AML-193 (cell line): ENCODE data around the gene PPP5C.

ENCODE experiments used
- DNase-seq, 2 experiments: peaks; one replicate each; lab custom pipeline; 2025; lab: John Stamatoyannopoulos, UW

The PPP5C gene

GRCh38 chr19:46337487-46337886 is 9.4 kb upstream of the PPP5C start:
- no peak for DNase-seq

- no peak for DNase-seq
These were observed 7.4 kb upstream of the PPP5C start for GRCh38 chr19:46339446-46339845.

GRCh38 chr19:46340051-46340659 is 6.7 kb upstream of the PPP5C start:
- DNase-seq: no peak

GRCh38 chr19:46341937-46342336 is 5.0 kb upstream of the PPP5C start:
- no peak for DNase-seq

GRCh38 chr19:46344363-46344762 is 2.5 kb upstream of the PPP5C start:
- no peak for DNase-seq

GRCh38 chr19:46345157-46345556 is 1.7 kb upstream of the PPP5C start:
- no peak for DNase-seq

- DNase-seq: no peak
These were observed 641 bp downstream of the PPP5C start for GRCh38 chr19:46347572-46347883.

GRCh38 chr19:46347985-46348384 is 1.1 kb downstream of the PPP5C start:
- no peak for DNase-seq

GRCh38 chr19:46349311-46349993 is 2.6 kb downstream of the PPP5C start:
- no peak for DNase-seq

GRCh38 chr19:46350029-46350757 is 3.3 kb downstream of the PPP5C start:
- no peak for DNase-seq

GRCh38 chr19:46350758-46351159 is 3.9 kb downstream of the PPP5C start:
- peak; percentile 34 to 37 for DNase-seq

GRCh38 chr19:46351241-46352041 is 4.6 kb downstream of the PPP5C start:
- peak; percentile 22 to 33 for DNase-seq

GRCh38 chr19:46353730-46354528 is 7.0 kb downstream of the PPP5C start:
- DNase-seq: no peak

- no peak for DNase-seq
These were observed 8.6 kb downstream of the PPP5C start for GRCh38 chr19:46355234-46356148.

- no peak for DNase-seq
These were observed 9.5 kb downstream of the PPP5C start for GRCh38 chr19:46356149-46357055.

- no peak for DNase-seq
These were observed 11.1 kb downstream of the PPP5C start for GRCh38 chr19:46357846-46358583.

- no peak for DNase-seq
These were observed 15.0 kb downstream of the PPP5C start for GRCh38 chr19:46361915-46362314.

- no peak for DNase-seq
These were observed 17.5 kb downstream of the PPP5C start for GRCh38 chr19:46364359-46364758.

- DNase-seq: no peak
These were observed 18.7 kb downstream of the PPP5C start for GRCh38 chr19:46365561-46365960.
